DND-41 (cell line): ENCODE results near the gene SLCO4A1.

Experiments
- ATAC-seq: fragments of 200-7000 bp; cut with Tn5 transposase; 3 replicates; pipeline ENCODE4 v1.9.1; 2021; ENCODE audit warnings: low read depth; ENCODE audit not compliant: insufficient read depth
- DNase-seq: peaks from one replicate; pipeline ENCODE4 v3.0.0-alpha.2; 2020
- H2AFZ ChIP-seq: 2 replicates; pipeline ENCODE4 v1.6.0; 2012; ENCODE audit warnings: low read depth, low read length
- H3K27ac ChIP-seq: 2 replicates; pipeline ENCODE4 v1.5.1; 2012; ENCODE audit warnings: low read length, inconsistent platforms
- H3K27me3 ChIP-seq: fragments of 200-600 bp; sonication (generic); 2 replicates; pipeline ENCODE4 v1.6.0; 2012; ENCODE audit warnings: low read length, mild to moderate bottlenecking, inconsistent platforms; ENCODE audit not compliant: insufficient read depth, poor library complexity
- H3K36me3 ChIP-seq: 2 replicates; pipeline ENCODE4 v1.5.1; 2012; ENCODE audit warnings: low read length, inconsistent platforms; ENCODE audit not compliant: insufficient read depth
- H3K4me1 ChIP-seq: 2 replicates; pipeline ENCODE4 v1.5.1; 2012; ENCODE audit warnings: mild to moderate bottlenecking, low read length; ENCODE audit not compliant: insufficient read depth
- H3K4me2 ChIP-seq: 2 replicates; pipeline ENCODE4 v1.6.0; 2012; ENCODE audit warnings: mild to moderate bottlenecking, moderate library complexity, low read length, inconsistent platforms; ENCODE audit not compliant: insufficient read depth
- H3K4me3 ChIP-seq, 2 experiments: fragments of 200-600 bp in 1 of 2; shearing (Covaris generic) in 1 of 2; 2 replicates each; pipeline ENCODE4 v1.5.1; 2012 to 2016; ENCODE audit warnings: inconsistent platforms in 2 of 2, low read length in 2 of 2, mild to moderate bottlenecking in 2 of 2, low read depth in 1 of 2, moderate library complexity in 1 of 2
- H3K79me2 ChIP-seq: 2 replicates; pipeline ENCODE4 v1.6.0; 2012; ENCODE audit warnings: low read length, inconsistent platforms; ENCODE audit not compliant: insufficient read depth
- H3K9ac ChIP-seq: 2 replicates; pipeline ENCODE4 v1.6.0; 2012; ENCODE audit warnings: low read depth, mild to moderate bottlenecking, inconsistent platforms, low read length, moderate library complexity
- H3K9me3 ChIP-seq: 2 replicates; pipeline ENCODE4 v1.5.1; 2012; ENCODE audit warnings: low read length, moderate library complexity, mild to moderate bottlenecking, inconsistent platforms; ENCODE audit not compliant: insufficient read depth, severe bottlenecking
- H4K20me1 ChIP-seq: 2 replicates; pipeline ENCODE4 v1.6.0; 2012; ENCODE audit warnings: low read length; ENCODE audit not compliant: insufficient read depth
- CTCF ChIP-seq: IDR thresholded peaks from 2 replicates; pipeline ENCODE4 v1.5.1; 2012; ENCODE audit warnings: borderline replicate concordance, low read length, moderate library complexity, mild to moderate bottlenecking; ENCODE audit not compliant: poor library complexity, severe bottlenecking; ENCODE audit errors: extremely low read depth
- EZH2 ChIP-seq: IDR thresholded peaks from 3 replicates; pipeline ENCODE4 v1.6.1; 2012; ENCODE audit warnings: borderline replicate concordance, low read depth, mild to moderate bottlenecking, moderate library complexity, low read length, inconsistent platforms; ENCODE audit not compliant: severe bottlenecking

Gene SLCO4A1

GRCh38 chr20:62607366-62608217 is 34.7 kb upstream of the SLCO4A1 start:
- H2AFZ ChIP-seq, result no peak overlapping the region
- H3K27ac ChIP-seq, result no peak overlapping the region
- TF ChIP-seq CTCF (no peak), EZH2 (no peak)
- H4K20me1 ChIP-seq, result peaks cover 10% of the 10 kb centered on the region
- ATAC-seq (no peak), DNase-seq (no peak)
- H3K27me3 ChIP-seq, result peaks cover 20% of the 10 kb centered on the region
- no peaks in the 10 kb centered on the region for H3K9me3 ChIP-seq
- H3K9ac ChIP-seq, result no peak overlapping the region
- no peaks in the 10 kb centered on the region for H3K79me2 ChIP-seq
- H3K4me3 ChIP-seq, result no peak overlapping the region
- no peak overlapping the region for H3K4me2 ChIP-seq
- H3K4me1 ChIP-seq, result no peaks in the 10 kb centered on the region
- H3K36me3 ChIP-seq, result no peaks in the 10 kb centered on the region

GRCh38 chr20:62608218-62608565 is 34.1 kb upstream of the SLCO4A1 start:
- H3K27me3 ChIP-seq, result peaks cover 19% of the 10 kb centered on the region
- no peaks in the 10 kb centered on the region for H3K9me3 ChIP-seq
- no peak for TF ChIP-seq CTCF
- TF ChIP-seq EZH2, result no peak
- H3K4me3 ChIP-seq, result no peak overlapping the region
- no peak for DNase-seq
- ATAC-seq, result no peak
- H4K20me1 ChIP-seq, result peaks cover 10% of the 10 kb centered on the region
- H3K36me3 ChIP-seq, result no peaks in the 10 kb centered on the region
- no peak overlapping the region for H2AFZ ChIP-seq
- no peak overlapping the region for H3K9ac ChIP-seq
- no peak overlapping the region for H3K4me2 ChIP-seq
- no peak overlapping the region for H3K27ac ChIP-seq
- H3K79me2 ChIP-seq, result no peaks in the 10 kb centered on the region
- no peaks in the 10 kb centered on the region for H3K4me1 ChIP-seq

GRCh38 chr20:62609279-62609720 is 33.0 kb upstream of the SLCO4A1 start:
- no peak overlapping the region for H3K4me2 ChIP-seq
- TF ChIP-seq EZH2 (no peak), CTCF (no peak)
- H3K9me3 ChIP-seq, result no peaks in the 10 kb centered on the region

More at GRCh38 chr20:62609279-62609720, 33.0 kb upstream of the SLCO4A1 start:
- Histone ChIP-seq H3K9ac (no peak overlapping the region), H3K27ac (no peak overlapping the region), H3K36me3 (no peaks in the 10 kb centered on the region), H3K4me3 (no peak overlapping the region), H3K79me2 (no peaks in the 10 kb centered on the region), H4K20me1 (peaks cover under 1% of the 10 kb centered on the region; the same call in 1 of the 2 replicates), H2AFZ (no peak overlapping the region), H3K27me3 (peaks cover 8% of the 10 kb centered on the region), H3K4me1 (no peaks in the 10 kb centered on the region)
- no peak for DNase-seq
- ATAC-seq, result no peak
